Raji (cell line): ENCODE measurements around the gene HSD17B12.

Experiments
- POLR2A ChIP-seq: IDR thresholded peaks from 2 replicates; pipeline ENCODE4 v1.6.1; 2011; ENCODE audit warnings: low read depth, low read length, control low read depth; ENCODE audit not compliant: insufficient read depth

HSD17B12 gene

GRCh38 chr11:43680521-43681400, at the start of gene HSD17B12:
TSS of gene HSD17B12 (plus strand) at chr11:43680738. CDS start at chr11:43680828, 90 bp downstream.
- TF ChIP-seq POLR2A: peak; percentile 92

- no peak for TF ChIP-seq POLR2A
Measured at GRCh38 chr11:43631732-43632131, 48.8 kb upstream of the HSD17B12 start.

- no peak for TF ChIP-seq POLR2A
Measured at GRCh38 chr11:43632181-43632580, 48.4 kb upstream of the HSD17B12 start.

GRCh38 chr11:43638717-43639116, 41.8 kb upstream of the HSD17B12 start:
- TF ChIP-seq POLR2A: no peak

GRCh38 chr11:43639224-43639623, 41.3 kb upstream of the HSD17B12 start:
- no peak for TF ChIP-seq POLR2A

GRCh38 chr11:43639920-43640319, 40.6 kb upstream of the HSD17B12 start:
- no peak for TF ChIP-seq POLR2A

GRCh38 chr11:43643898-43644620, 36.5 kb upstream of the HSD17B12 start:
- TF ChIP-seq POLR2A: peak; percentile 77

GRCh38 chr11:43644621-43645299, 35.8 kb upstream of the HSD17B12 start:
- TF ChIP-seq POLR2A: no peak

GRCh38 chr11:43646767-43647166, 33.8 kb upstream of the HSD17B12 start:
- no peak for TF ChIP-seq POLR2A

GRCh38 chr11:43648888-43649287, 31.6 kb upstream of the HSD17B12 start:
- no peak for TF ChIP-seq POLR2A

- TF ChIP-seq POLR2A: no peak
Measured at GRCh38 chr11:43649501-43649900, 31.0 kb upstream of the HSD17B12 start.

- no peak for TF ChIP-seq POLR2A
Measured at GRCh38 chr11:43649921-43650320, 30.6 kb upstream of the HSD17B12 start.

- no peak for TF ChIP-seq POLR2A
Measured at GRCh38 chr11:43664295-43664694, 16.2 kb upstream of the HSD17B12 start.

- TF ChIP-seq POLR2A: no peak
Measured at GRCh38 chr11:43674560-43674959, 6.0 kb upstream of the HSD17B12 start.

- TF ChIP-seq POLR2A: no peak
Measured at GRCh38 chr11:43676933-43677332, 3.6 kb upstream of the HSD17B12 start.
